HG03135 (cell line): ENCODE results near the gene DCDC2.
A peak's percentile ranks its signal among the peaks of the same experiment; 100 is the strongest.
"Not testable (repeated sequence)": the region's sequence is repeated elsewhere in the genome, so short reads cannot be mapped to it uniquely, and the experiment has no call there.

Experiments used
- ATAC-seq: cut with Tn5 transposase; IDR thresholded peaks from one replicate; pipeline ENCODE4 v1.9.1; 2021; ENCODE audit warnings: mild to moderate bottlenecking, moderate library complexity; ENCODE audit not compliant: unreplicated experiment

The DCDC2 gene

DNA sequence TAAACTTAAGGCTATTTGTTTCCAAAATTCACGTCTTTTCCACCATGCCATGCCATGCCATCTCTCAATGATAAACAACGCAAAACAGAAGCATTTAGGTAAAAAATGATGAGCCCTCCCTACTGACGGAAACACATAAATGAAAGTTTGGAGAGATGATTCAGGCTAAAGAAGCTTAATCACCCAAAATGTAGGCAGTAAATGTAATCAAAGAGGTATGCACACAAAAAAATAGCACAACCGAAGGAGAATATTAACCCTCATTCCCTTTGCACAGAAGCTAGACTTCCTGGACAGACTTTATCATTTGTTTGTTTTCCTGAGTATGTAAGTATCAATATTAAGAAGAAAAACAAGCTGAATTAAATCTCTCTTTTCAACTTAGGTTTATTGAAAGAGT lies 28.8 kb downstream of the DCDC2 start:
- ATAC-seq, result no peak

DNA sequence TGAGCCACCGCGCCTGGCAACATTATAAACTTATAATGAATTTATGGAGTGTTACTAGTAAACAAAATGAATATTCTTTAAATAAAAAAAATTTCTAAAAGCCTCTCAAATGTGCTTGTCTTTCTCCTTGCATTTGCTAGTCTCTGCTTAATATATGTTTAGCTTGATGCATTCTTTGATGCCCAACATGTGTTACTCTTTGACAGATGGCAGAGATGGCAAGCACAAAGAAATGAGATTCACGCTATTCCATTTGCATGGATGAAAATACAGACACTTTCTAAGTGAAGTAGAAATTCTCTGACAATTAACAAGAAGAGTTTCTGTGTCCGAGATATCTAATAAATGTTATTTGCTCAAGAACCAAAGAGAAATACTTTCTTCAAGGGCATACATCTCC lies 30.1 kb downstream of the DCDC2 start:
- ATAC-seq, result no peak

GRCh38 chr6:24325978-24326377 lies 31.9 kb downstream of the DCDC2 start:
- ATAC-seq, result no peak

DNA sequence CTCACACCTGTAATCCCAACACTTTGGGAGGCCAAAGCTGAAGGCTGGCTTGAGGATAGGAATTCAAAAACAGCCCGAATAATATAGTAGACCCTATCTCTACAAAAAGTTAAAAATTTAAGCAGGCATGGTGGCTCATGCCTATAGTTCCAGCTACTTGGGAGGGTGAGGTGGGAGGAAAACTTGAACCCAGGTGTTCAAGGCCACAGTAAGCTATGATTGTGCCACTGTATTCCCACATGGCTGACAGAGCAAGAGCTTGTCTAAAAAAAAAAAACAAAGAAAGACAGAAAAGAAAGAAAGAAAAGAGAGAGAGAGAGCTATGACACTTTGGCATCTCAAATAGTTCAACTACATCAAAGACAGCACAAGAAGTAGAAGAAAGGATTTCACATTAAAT lies 33.2 kb downstream of the DCDC2 start:
- no peak for ATAC-seq

- no peak for ATAC-seq
Measured at GRCh38 chr6:24323632-24324337, 34.1 kb downstream of the DCDC2 start.

DNA sequence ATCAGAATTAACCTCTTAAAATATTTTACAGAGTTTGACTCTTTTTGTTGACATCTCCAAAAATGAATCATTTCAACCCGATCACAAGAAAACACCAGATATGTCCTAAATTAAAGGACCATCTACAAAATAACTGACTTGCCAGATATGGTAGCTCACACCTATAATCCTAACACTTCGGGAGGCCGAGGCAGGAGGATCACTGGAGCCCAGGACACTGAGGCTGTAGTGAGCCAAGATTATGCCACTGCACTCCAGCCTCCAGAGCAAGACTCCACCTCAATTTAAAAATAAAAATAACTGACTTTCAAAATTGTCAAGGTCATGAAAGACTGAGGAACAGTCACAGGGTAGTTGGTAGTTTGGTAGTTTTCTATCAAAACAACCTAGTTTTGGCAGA lies 34.9 kb downstream of the DCDC2 start:
- ATAC-seq, result no peak

- not testable (repeated sequence) for ATAC-seq
Measured at GRCh38 chr6:24322446-24322845, 35.4 kb downstream of the DCDC2 start.

GRCh38 chr6:24321538-24322162 lies 36.2 kb downstream of the DCDC2 start:
- no peak for ATAC-seq

DNA sequence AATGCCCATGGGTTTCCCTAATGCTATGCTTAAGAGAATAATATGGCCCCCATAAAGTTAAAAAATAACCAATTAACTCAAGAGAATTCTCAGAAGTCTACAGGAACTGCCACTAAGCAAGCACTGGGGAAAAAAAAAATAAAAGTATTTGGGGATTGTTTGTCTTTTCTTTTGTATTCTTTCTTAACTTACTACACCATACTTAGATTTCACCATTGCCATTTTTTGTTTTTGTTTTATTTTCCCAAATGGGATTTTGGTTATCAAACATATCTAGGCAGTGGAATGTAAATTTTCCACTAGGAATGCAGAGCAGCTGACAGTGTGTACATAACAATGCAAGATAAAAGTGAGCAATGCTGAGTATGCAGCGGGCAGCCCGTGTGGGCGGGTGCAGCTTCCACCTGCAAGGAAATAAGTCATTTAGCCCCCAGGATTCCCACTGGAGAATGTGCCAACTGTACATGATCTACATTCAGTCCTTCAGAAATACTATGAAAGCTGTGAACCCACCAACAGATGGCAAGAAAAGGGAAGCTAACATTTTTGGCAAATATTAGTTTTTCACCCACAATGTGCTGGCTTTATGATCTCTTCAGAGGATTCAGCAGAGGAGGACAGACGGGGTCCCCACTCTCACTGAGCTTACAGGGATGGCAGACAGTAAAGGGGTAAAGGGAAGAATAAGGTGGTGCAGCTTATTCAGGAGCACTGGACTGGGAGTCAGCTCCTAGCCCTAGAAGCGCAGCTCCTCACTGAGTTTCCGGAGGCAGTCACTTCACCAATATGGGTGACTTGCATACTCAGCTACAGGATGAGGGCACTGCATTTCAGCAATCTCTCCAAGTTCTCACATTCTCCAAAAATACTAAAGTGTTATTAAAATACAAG lies 44.4 kb downstream of the DCDC2 start:
- no peak for ATAC-seq

- not testable (repeated sequence) for ATAC-seq
Measured at GRCh38 chr6:24311775-24312174, 46.1 kb downstream of the DCDC2 start.

- no peak for ATAC-seq
Measured at GRCh38 chr6:24307881-24308280, 50.0 kb downstream of the DCDC2 start.

- ATAC-seq, result no peak
Measured at GRCh38 chr6:24306936-24307335, 50.9 kb downstream of the DCDC2 start.

GRCh38 chr6:24306038-24306437 lies 51.8 kb downstream of the DCDC2 start:
- ATAC-seq, result no peak

DNA sequence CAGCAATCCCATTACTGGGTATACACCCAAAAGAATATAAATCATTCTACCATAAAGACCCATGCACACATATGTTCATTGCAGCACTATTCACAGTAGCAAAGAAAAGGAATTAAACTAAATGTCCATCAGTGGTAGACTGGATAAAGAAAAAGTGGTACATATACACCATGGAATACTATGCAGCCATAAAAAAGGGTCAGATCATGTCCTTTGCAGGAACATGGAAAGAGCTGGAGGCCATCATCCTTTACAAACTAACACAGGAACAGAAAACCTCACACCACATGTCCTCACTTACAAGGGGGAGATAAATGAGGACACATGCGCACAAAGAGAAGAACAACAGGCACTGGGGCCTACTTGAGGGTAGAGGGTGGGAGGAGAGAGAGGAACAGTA lies 60.9 kb downstream of the DCDC2 start:
- ATAC-seq, result no peak

DNA sequence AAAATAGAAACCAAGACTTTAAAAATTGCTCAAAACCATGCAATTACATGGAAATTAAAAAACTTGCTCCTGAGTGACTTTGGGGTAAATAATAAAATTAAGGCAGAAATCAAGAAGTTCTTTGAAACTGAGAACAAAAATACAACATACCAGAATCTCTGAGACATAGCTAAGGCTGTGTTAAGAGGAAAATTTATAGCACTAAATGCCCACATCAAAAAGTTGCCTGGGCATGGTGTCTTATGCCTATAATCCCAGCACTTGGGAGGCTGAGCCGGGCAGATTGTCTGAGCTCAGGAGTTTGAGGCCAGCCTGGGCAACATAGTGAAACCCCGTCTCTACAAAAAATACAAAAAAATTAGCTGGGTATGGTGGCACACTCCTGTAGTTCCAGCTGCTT lies 64.0 kb downstream of the DCDC2 start:
- ATAC-seq, result not testable (repeated sequence)

DNA sequence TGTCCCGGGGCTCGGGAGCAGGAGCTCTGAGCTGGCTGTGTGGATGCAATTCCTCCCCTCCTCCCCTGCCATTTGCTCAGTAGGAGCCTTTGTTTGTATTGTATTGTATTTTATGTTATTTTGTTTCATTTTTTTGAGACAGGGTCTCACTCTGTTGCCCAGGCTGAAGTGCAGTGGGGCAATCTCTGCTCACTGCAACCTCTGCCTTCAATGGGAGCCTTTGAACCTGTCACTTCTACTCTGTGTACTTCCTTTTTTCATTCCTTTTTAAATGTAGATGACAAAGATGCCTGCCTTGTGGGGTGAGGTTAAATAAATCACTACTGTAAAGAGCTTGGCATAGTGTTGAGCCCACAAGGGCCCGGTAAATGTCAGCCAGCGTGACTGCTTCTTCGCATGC lies 70.6 kb downstream of the DCDC2 start:
- ATAC-seq, result no peak

DNA sequence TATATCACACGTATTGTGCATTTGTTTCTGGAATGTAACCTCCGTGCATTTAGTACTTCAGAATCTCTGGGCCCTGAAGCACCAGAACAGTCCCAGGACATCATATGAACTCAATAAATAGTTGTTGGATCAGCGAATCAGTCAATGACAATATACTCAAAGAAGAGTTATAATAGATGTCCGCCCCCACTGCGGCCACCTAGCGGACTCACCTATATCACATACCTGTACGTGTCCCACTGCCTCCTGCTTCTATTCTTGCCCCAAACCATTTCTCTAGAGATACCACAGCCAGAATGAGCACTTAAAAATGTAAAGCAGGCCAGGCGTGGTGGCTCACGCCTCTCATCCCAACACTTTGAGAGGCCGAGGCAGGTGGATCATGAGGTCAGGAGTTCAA lies 73.9 kb downstream of the DCDC2 start:
- ATAC-seq, result no peak

DNA sequence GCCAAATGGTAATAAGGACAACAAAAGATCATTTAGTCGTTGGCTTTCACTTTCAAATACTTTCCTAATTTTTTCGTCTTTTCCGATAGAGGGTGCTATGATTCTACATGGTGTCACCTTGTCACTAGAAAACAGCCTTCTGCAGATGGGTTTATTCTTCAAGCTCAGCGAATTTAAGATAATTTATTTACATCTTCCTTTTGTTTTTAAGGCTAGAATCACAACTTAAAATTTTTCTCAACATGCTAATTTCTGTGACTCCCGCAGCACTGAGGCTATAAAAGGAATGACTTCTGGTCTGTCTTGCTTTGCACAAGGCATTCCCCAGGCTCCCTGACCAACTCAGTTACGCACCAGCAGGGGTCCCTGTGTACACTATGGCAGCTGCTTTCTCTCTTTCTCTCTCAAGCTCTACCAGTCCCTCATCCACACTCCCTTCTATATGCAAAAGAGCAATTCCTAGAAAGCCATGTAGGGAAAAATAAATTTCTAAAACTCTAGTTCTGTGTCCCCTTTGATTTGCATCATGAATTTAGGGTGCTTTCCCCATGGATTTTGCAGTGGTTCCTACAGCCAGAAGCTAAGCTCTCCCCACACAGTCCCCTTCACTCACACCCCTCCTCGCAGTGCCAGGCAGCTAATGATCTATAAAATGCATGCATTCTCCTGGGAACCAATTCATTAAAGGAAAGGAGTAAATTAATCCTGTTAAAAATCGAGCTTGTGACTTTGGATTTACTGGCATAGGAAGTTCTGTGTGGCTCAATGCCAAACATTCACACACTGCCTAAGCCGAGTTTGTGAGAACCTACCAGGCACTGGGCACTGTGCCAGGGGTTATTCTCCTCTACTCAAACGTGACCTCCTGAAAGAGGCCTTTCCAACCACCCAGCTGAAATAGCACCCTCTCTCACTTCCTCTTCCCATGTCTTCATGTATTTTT lies 74.5 kb downstream of the DCDC2 start:
- peak; percentile 90 for ATAC-seq

DNA sequence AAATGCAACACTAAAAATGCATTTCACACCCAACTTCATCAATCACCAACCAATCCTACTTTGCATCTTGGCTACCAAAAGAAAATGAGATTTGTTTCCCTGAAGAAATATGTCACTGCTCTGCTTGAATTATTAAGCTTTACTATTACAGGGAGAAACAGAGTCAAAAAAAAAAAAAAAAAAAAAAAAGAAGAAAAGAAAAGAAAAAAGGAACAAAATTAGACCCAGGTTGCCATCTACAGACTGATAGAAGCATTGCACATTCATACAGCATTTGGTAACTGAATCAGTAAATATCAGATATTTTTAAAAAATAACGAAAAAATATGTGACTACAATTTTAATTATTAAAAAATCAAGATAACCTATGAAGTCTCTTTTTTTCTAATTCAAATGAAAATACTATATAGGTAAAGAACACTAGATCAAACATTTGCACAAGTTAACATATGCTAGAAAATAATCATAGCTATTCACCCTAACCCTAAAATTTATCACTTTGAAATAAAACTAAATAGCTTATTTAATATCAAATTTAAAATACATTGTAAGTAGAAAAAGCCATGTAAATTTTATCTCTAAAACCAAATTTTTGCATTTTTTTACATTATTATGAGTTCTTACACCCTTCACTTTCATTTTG lies 83.3 kb downstream of the DCDC2 start:
- no peak for ATAC-seq
